D721Med (cell line): ENCODE data around the gene FBXO31.
"Not testable (repeated sequence)": the region's sequence is repeated elsewhere in the genome, so short reads cannot be mapped to it uniquely, and the experiment has no call there.

Experiments
- DNase-seq: peaks from one replicate; pipeline ENCODE4 v3.0.0; 2011; ENCODE audit warnings: low spot score; ENCODE audit not compliant: insufficient read length
- FAIRE-seq: peaks from 2 replicates; lab custom pipeline; 2011; peaks lifted over from hg19 to GRCh38; lab: Jason Lieb, UNC
- CTCF ChIP-seq: IDR thresholded peaks from 2 replicates; pipeline ENCODE4 v1.5.1; 2012; ENCODE audit warnings: mild to moderate bottlenecking, control low read depth; ENCODE audit not compliant: insufficient read depth; ENCODE audit errors: missing control alignments

Gene FBXO31

DNA sequence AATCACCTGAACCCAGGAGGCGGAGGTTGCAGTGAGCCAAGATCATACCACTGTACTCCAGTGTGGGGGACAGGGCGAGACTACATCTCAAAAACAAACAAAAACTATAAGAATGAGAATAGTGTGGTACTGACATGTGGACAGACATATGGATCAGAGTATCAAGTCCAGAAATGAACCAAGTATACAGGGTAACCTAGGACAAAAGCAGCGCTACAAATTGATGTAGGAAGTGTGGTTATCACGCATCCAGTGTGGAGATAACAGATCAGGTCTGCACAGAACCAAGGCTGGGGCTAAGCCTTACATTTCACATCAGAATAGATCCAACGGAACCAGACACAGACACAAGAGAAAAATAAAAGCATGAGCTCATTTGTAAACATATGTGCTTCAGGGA lies 43.4 kb downstream of the FBXO31 start:
- no peak for FAIRE-seq
- DNase-seq = no peak
- no peak for TF ChIP-seq CTCF

DNA sequence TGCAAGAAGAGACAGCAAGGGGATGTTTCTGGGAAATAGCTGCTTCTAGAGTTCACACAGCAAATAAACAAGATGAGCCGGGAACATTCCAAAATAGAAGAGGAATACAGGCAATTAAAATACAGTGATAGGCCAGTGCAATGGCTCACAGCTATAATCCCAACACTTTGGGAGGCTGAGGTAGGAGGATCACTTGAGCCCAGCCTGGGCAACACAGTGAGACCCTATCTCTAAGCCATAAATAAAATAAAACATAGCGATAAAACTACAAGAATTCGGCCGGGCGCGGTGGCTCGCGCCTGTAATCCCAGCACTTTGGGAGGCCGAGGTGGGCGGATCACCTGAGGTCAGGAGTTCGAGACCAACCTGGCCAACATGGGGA lies 43.9 kb downstream of the FBXO31 start:
- not testable (repeated sequence) for FAIRE-seq, DNase-seq

- no peak for FAIRE-seq
- no peak for TF ChIP-seq CTCF
- no peak for DNase-seq
These were observed 44.4 kb downstream of the FBXO31 start for GRCh38 chr16:87339086-87339723.

DNA sequence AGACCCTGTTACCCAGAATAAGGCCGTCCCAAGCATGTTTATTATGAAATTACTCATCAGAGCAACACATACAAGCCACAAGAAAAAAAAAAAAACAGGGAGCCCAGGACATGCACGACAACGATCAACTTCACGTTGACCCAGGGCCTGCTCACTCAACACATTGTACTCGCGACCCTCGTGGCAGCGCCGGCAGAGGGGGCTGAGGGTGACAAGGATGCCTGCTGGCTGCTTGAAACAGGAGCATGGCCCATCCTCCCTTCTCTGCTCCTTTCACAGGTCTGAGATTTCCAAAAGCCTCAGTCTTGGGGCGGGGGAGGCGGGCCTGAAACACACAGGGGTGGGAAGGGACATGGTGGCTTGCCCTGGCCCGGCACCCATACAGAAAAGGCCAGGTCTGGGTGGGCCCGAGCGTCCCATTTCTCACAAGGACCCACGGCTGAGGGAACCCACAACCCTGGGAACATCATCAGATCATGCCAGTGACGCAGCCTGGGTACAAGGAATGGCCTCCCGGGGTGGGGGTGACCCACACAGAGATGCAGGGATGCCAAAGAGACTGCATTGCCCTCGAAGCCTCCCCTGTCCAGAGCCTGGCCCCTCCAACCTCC lies 45.3 kb downstream of the FBXO31 start:
- FAIRE-seq = no peak
- DNase-seq = no peak
- TF ChIP-seq CTCF = no peak

DNA sequence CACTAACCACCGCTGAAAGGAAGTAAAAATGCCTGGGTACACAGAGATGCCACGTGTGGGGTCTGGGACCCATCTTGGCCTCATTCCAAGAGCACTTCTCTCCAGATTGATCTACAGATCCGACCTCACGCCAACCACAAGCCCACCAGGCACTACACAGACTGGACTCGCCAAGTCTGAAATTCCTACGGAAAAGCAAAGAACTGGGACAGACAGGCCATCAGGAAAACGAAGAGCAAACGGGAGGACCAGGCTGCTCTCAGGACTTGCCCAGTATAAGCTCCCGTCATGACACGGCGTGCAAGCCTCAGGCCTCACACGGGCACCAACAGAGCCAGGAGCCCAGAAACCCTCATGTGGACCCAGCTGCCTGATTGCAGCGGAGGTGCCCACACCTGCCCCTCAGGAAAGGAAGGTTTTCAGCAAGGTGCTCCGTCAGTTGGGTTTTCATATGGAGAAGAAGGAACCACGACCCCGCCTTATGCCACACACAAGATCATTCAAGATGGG lies 46.3 kb downstream of the FBXO31 start:
- TF ChIP-seq CTCF = no peak
- DNase-seq = no peak
- FAIRE-seq = no peak

GRCh38 chr16:87336434-87337240 lies 46.9 kb downstream of the FBXO31 start:
- no peak for FAIRE-seq
- TF ChIP-seq CTCF = no peak
- no peak for DNase-seq

DNA sequence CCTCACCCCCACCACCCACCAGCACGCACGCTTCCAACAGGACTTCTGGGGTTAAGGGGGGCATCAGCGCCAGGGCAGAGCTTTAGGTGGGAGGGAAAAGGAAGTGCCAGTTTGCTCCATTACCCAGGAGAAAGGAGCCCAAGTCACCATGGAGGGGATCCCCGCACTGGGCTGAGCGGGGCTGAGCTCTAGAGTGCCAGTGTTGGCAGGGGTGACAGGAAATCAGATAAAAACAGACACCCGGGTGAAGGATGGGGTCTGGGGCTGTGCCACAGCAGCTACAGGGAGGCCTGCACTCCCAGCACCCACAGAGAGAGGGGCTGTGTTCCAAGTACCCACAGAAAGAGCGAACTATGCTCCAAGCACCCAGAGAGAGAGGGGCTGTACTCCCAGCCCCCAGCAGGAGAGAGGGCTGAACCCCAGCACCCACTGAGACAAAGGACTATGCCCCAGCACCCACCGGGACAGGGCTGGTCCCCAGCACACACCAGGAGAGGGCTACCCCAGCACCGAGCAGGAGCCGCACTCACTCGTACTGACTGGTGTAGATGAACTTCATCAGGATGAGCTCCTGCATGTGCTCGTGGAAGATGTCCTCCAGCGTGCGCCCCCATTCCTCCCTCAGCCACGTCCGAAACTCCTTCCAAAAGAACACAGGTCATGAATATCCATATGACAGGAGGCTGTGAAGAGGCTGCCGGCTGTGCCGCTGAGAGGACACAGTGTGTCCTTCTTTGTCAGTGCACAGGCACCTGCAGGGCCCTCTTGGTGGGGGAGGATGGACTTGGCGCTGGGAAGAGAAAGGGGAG lies 47.7 kb downstream of the FBXO31 start:
- DNase-seq = no peak
- no peak for FAIRE-seq
- TF ChIP-seq CTCF = no peak
